HepG2 (cell line): ENCODE results near the gene CYP4F8. TPM values are rescaled to one million over a fixed set of nuclear protein-coding genes. Genes with fewer than 3 reads are reported as not detected.
A peak's percentile ranks its signal among the peaks of the same experiment; 100 is the strongest.
"Not testable (repeated sequence)": the region's sequence is repeated elsewhere in the genome, so short reads cannot be mapped to it uniquely, and the experiment has no call there.

Source experiments
- ATAC-seq: fragments of 200-7000 bp; cut with Tn5 transposase; 3 replicates; pipeline ENCODE4 v1.9.1; 2020; ENCODE audit warnings: mild to moderate bottlenecking, moderate library complexity
- BruUV-seq: library from RNA; stranded (reverse); fragments of 400-500 nt; replicated peaks from 2 replicates; lab custom pipeline; 2021; lab: Mats Ljungman, UMichigan
- CTCF ChIA-PET: fragments of 300-600 bp; formaldehyde crosslinking; extraction: SDS; loops from one replicate; lab custom pipeline; 2021; ENCODE audit warnings: low total read pairs, inconsistent platforms, low intra/inter-chr PET ratio; lab: Yijun Ruan, JAX
- POLR2A ChIA-PET: fragments of 350-600 bp; sonication (Branson Sonifier 250); formaldehyde crosslinking; loops from one replicate; lab custom pipeline; 2020; ENCODE audit warnings: antibody characterized with exemption, inconsistent platforms; lab: Yijun Ruan, JAX
- DNase-seq: peaks from one replicate; pipeline ENCODE4 v3.0.0-alpha.2; 2015; ENCODE audit warnings: low spot score
- FAIRE-seq: peaks from 3 replicates; lab custom pipeline; 2011; peaks lifted over from hg19 to GRCh38; lab: Jason Lieb, UNC
- H2AFZ ChIP-seq: one replicate; pipeline ENCODE4 v1.6.1; 2011; ENCODE audit warnings: low read length, inconsistent platforms
- H3K27ac ChIP-seq: fragments of 300-600 bp; 3 replicates; pipeline ENCODE4 v1.8.0; 2011; ENCODE audit warnings: mixed run types, mild to moderate bottlenecking, mixed read lengths, low read length, inconsistent platforms; ENCODE audit not compliant: insufficient read depth; ENCODE audit errors: extremely low read length
- H3K27me3 ChIP-seq, 2 experiments: fragments of 200-600 bp in 1 of 2; 2 replicates in 1 of 2; 3 replicates in 1 of 2; pipeline versions ENCODE4 v1.6.0 to v1.8.0; 2011; ENCODE audit warnings: low read length in 2 of 2, mild to moderate bottlenecking in 2 of 2, moderate library complexity in 2 of 2, inconsistent platforms in 1 of 2; ENCODE audit not compliant: insufficient read depth in 2 of 2, control insufficient read depth in 1 of 2
- H3K36me3 ChIP-seq, 2 experiments: fragments of 200-600 bp in 1 of 2; replicated peaks in 1 of 2; 2 replicates in 1 of 2; 3 replicates in 1 of 2; pipeline versions ENCODE4 v1.5.1 to v1.8.0; 2011; ENCODE audit warnings: low read length in 2 of 2, inconsistent platforms in 1 of 2; ENCODE audit not compliant: insufficient read depth in 2 of 2, control insufficient read depth in 1 of 2
- H3K4me1 ChIP-seq: 2 replicates; pipeline ENCODE4 v1.5.1; 2012; ENCODE audit warnings: low read length, inconsistent platforms; ENCODE audit not compliant: insufficient read depth
- H3K4me2 ChIP-seq: 2 replicates; pipeline ENCODE4 v1.6.0; 2011; ENCODE audit warnings: low read depth, low read length, inconsistent platforms
- H3K4me3 ChIP-seq, 3 experiments: fragments of 200-600 bp in 1 of 3; sonication (generic), shearing (Covaris generic) in 1 of 3; replicated peaks in 1 of 3; 2 replicates each; pipeline ENCODE4 v1.5.1; 2011 to 2016; ENCODE audit warnings: low read length in 3 of 3, inconsistent platforms in 2 of 3, low read depth in 2 of 3, mild to moderate bottlenecking in 2 of 3, control low read depth in 1 of 3, mixed read lengths in 1 of 3; ENCODE audit not compliant: insufficient read depth in 1 of 3
- H3K79me2 ChIP-seq: one replicate; pipeline ENCODE4 v1.6.1; 2011; ENCODE audit warnings: low read length, inconsistent platforms; ENCODE audit not compliant: insufficient read depth
- H3K9ac ChIP-seq: 2 replicates; pipeline ENCODE4 v1.6.0; 2011; ENCODE audit warnings: mild to moderate bottlenecking, low read depth, low read length, inconsistent platforms; ENCODE audit not compliant: insufficient read depth
- H3K9me3 ChIP-seq: 2 replicates; pipeline ENCODE4 v1.5.1; 2012; ENCODE audit warnings: mild to moderate bottlenecking, low read length
- H4K20me1 ChIP-seq: 2 replicates; pipeline ENCODE4 v1.6.0; 2011; ENCODE audit warnings: inconsistent platforms, mild to moderate bottlenecking, low read length, moderate library complexity; ENCODE audit not compliant: insufficient read depth
- DRAP1 ChIP-seq: IDR thresholded peaks from 2 replicates; pipeline ENCODE4 v1.6.1; 2016; ENCODE audit warnings: missing genetic modification reagents, missing compliant biosample characterization
- FOXA3 ChIP-seq: IDR thresholded peaks from 2 replicates; pipeline ENCODE4 v1.6.1; 2016; ENCODE audit warnings: missing genetic modification reagents, missing compliant biosample characterization
- HMGXB3 ChIP-seq: sonication (generic); formaldehyde crosslinking; IDR thresholded peaks from 2 replicates; pipeline ENCODE4 v1.4.0; 2020; ENCODE audit warnings: missing genetic modification reagents, borderline replicate concordance
- HOMEZ ChIP-seq: IDR thresholded peaks from 2 replicates; pipeline ENCODE4 v1.6.1; 2016; ENCODE audit warnings: low read depth
- NFYB ChIP-seq: sonication (generic); formaldehyde crosslinking; IDR thresholded peaks from 2 replicates; pipeline ENCODE4 v1.4.0; 2020; ENCODE audit warnings: missing genetic modification reagents
- NFYC ChIP-seq: IDR thresholded peaks from 2 replicates; pipeline ENCODE4 v1.6.1; 2016; ENCODE audit warnings: missing genetic modification reagents, missing compliant biosample characterization
- PAXIP1 ChIP-seq: sonication (generic); formaldehyde crosslinking; conservative IDR thresholded peaks from 2 replicates; pipeline ENCODE4 v1.4.0; 2020; ENCODE audit warnings: mild to moderate bottlenecking, missing genetic modification reagents, moderate library complexity
- POGZ ChIP-seq: sonication (generic); formaldehyde crosslinking; IDR thresholded peaks from 2 replicates; pipeline ENCODE4 v1.4.0; 2020; ENCODE audit warnings: mild to moderate bottlenecking, missing genetic modification reagents
- POLR2A ChIP-seq, 2 experiments: IDR thresholded peaks; 2 replicates each; pipeline ENCODE4 v1.6.1; 2011; ENCODE audit warnings: low read depth in 2 of 2, low read length in 2 of 2, mild to moderate bottlenecking in 1 of 2, moderate library complexity in 1 of 2; ENCODE audit not compliant: insufficient read depth in 1 of 2
- POLR2AphosphoS5 ChIP-seq: IDR thresholded peaks from 2 replicates; pipeline ENCODE4 v1.6.1; 2012; ENCODE audit warnings: low read depth, low read length
- SOX6 ChIP-seq, 2 experiments: fragments of 450-650 bp in 1 of 2; sonication (generic) in 1 of 2; formaldehyde crosslinking in 1 of 2; IDR thresholded peaks; 2 replicates each; pipeline versions ENCODE4 v1.4.0 to v1.6.1; 2017 to 2020; ENCODE audit warnings: antibody characterized with exemption in 1 of 2, mild to moderate bottlenecking in 1 of 2, missing genetic modification reagents in 1 of 2
- ZMAT3 ChIP-seq: sonication (generic); formaldehyde crosslinking; conservative IDR thresholded peaks from 2 replicates; pipeline ENCODE4 v1.7.0; 2021; ENCODE audit warnings: missing genetic modification reagents
- ZMYM4 ChIP-seq: sonication (generic); formaldehyde crosslinking; IDR thresholded peaks from 2 replicates; pipeline ENCODE4 v1.8.1; 2023; ENCODE audit warnings: mild to moderate bottlenecking, missing genetic modification reagents
- WGBS: methylation state at CpG from one replicate; pipeline ENCODE4 v1.1.6; 2017; ENCODE audit warnings: low lambda C conversion rate; 5-methylcytosine and 5-hydroxymethylcytosine counted together
- in situ Hi-C: cut with HindIII; loops from 2 replicates; pipeline ENCODE4 v1.10.0; 2017; ENCODE audit warnings: low pct_unique_long_range_greater_than_20kb; ENCODE audit not compliant: extremely low pct_ligation_motif_present
- intact Hi-C: fragments of 100-400 bp; cut with micrococcal nuclease; formaldehyde crosslinking; loops from one replicate; pipeline ENCODE4 v1.10.0; 2022; ENCODE audit not compliant: unreplicated experiment
- polyA plus RNA-seq, 8 experiments: library from polyadenylated mRNA; depleted of rRNA in 3 of 8; stranded (reverse) in 7 of 8; unstranded in 1 of 8; fragments of >200 nt; fragmentation: Illumina TruSeq in 4 of 8; extraction: Trizol in 4 of 8; gene quantifications; 2 replicates each; pipeline versions ENCODE4 v1.2.1 to v1.2.3, GENCODE V29; 2011 to 2016; ENCODE audit warnings: low read depth in 4 of 8, missing spikeins in 1 of 8, mixed read lengths in 1 of 8; ENCODE audit not compliant: insufficient read depth in 1 of 8
- total RNA-seq, 5 experiments: library from RNA; depleted of rRNA; stranded (reverse); fragments of >200 nt; fragmentation: Illumina TruSeq; extraction: Trizol; gene quantifications; 2 replicates each; pipeline ENCODE4 v1.2.3, GENCODE V29; 2016; ENCODE audit warnings: low read depth in 1 of 5

The CYP4F8 gene
- total and polyA plus RNA-seq, 2 of the 13 experiments (the other 11 are each of a cell fraction or from before 2014, with no cell fraction given), result not detected

GRCh38 chr19:15607978-15608925, 6.8 kb upstream of the CYP4F8 start:
- POLR2A ChIA-PET; TF ChIP-seq SOX6 (IDR thresholded peaks at IDR 0.05): not testable (repeated sequence)
- TF ChIP-seq PAXIP1 (CRISPR knock-in tag), result peak; percentile 35; the same call in 1 of the 2 replicates
- peak; percentile 9; the same call in 1 of the 2 replicates for TF ChIP-seq FOXA3 (CRISPR knock-in tag)
- peak; percentile 70; the same call in 1 of the 2 replicates for TF ChIP-seq HOMEZ
- 0 out of 2 replicates have a peak, but pooled peaks have one; percentile 28 for TF ChIP-seq ZMAT3
- TF ChIP-seq SOX6 (CRISPR knock-in tag; IDR thresholded peaks at IDR 0.05), result peak; percentile 23; the same call in 1 of the 2 replicates
- peak; percentile 76 for TF ChIP-seq POGZ (CRISPR knock-in tag)
- TF ChIP-seq ZMYM4 (CRISPR knock-in tag), result peak; percentile 93
- peak in 1 of 2 experiments; percentile 25; a peak in 1 of 4 replicates for TF ChIP-seq POLR2A (IDR thresholded peaks at IDR 0.05; ENCODE audit: insufficient read depth in 1 of 2, low read depth in 2 of 2, low read length in 2 of 2)
- TF ChIP-seq NFYB (CRISPR knock-in tag), result peak; percentile 84
- TF ChIP-seq DRAP1 (CRISPR knock-in tag), result peak; percentile 21; the same call in 1 of the 2 replicates
- peak; percentile 27; the same call in 1 of the 2 replicates for TF ChIP-seq POLR2AphosphoS5
- TF ChIP-seq NFYC (CRISPR knock-in tag), result peak; percentile 75
- peak; percentile 90 for TF ChIP-seq HMGXB3 (CRISPR knock-in tag)

More at GRCh38 chr19:15607978-15608925, 6.8 kb upstream of the CYP4F8 start:
- H2AFZ ChIP-seq, in situ Hi-C loops, intact Hi-C loops, BruUV-seq, H3K79me2 ChIP-seq, H3K4me3 ChIP-seq, CTCF ChIA-PET, H4K20me1 ChIP-seq, H3K9ac ChIP-seq, H3K27me3 ChIP-seq, H3K9me3 ChIP-seq, H3K36me3 ChIP-seq, ATAC-seq, FAIRE-seq: not testable (repeated sequence)
- H3K27ac ChIP-seq, result peak overlapping the region; percentile 61
- peaks cover 31% of the 10 kb centered on the region for H3K4me1 ChIP-seq
- 60% methylated on average over 8 of the region's 27 CpGs for WGBS
- H3K4me2 ChIP-seq, result peak overlapping the region; percentile 57; the same call in 1 of the 2 replicates
- peak; percentile 52 for DNase-seq
